ENCODE data around the gene SWT1. TPM values are rescaled to one million over a fixed set of nuclear protein-coding genes. Genes with fewer than 3 reads are reported as not detected.

Gene SWT1
- total and polyA plus RNA-seq, 9 of the 15 experiments (the other 6 are each of a cell fraction or from before 2014, with no cell fraction given) = 1.5 to 3.4 (median 2.3) TPM

DNA sequence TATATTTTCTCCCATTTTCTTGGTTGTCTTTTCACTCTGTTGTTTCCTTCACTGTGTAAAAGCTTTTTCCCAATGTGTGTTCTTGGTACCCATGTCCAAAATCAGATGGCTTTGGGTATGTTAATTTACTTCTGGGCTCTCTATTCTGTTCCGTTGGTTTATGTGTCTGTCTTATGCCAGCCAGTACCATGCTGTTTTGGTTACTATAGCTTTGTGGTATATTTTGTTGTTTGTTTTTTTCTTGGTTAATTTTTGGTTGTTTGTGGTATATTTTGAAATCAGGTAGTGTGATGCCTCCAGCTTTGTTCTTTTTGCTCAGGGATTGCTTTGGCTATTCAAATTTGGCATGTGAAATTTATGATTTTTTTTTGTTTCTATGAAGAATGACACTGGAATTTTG is 67.2 kb downstream of the SWT1 start (continued):
- TF ChIP-seq, protein P1, sequence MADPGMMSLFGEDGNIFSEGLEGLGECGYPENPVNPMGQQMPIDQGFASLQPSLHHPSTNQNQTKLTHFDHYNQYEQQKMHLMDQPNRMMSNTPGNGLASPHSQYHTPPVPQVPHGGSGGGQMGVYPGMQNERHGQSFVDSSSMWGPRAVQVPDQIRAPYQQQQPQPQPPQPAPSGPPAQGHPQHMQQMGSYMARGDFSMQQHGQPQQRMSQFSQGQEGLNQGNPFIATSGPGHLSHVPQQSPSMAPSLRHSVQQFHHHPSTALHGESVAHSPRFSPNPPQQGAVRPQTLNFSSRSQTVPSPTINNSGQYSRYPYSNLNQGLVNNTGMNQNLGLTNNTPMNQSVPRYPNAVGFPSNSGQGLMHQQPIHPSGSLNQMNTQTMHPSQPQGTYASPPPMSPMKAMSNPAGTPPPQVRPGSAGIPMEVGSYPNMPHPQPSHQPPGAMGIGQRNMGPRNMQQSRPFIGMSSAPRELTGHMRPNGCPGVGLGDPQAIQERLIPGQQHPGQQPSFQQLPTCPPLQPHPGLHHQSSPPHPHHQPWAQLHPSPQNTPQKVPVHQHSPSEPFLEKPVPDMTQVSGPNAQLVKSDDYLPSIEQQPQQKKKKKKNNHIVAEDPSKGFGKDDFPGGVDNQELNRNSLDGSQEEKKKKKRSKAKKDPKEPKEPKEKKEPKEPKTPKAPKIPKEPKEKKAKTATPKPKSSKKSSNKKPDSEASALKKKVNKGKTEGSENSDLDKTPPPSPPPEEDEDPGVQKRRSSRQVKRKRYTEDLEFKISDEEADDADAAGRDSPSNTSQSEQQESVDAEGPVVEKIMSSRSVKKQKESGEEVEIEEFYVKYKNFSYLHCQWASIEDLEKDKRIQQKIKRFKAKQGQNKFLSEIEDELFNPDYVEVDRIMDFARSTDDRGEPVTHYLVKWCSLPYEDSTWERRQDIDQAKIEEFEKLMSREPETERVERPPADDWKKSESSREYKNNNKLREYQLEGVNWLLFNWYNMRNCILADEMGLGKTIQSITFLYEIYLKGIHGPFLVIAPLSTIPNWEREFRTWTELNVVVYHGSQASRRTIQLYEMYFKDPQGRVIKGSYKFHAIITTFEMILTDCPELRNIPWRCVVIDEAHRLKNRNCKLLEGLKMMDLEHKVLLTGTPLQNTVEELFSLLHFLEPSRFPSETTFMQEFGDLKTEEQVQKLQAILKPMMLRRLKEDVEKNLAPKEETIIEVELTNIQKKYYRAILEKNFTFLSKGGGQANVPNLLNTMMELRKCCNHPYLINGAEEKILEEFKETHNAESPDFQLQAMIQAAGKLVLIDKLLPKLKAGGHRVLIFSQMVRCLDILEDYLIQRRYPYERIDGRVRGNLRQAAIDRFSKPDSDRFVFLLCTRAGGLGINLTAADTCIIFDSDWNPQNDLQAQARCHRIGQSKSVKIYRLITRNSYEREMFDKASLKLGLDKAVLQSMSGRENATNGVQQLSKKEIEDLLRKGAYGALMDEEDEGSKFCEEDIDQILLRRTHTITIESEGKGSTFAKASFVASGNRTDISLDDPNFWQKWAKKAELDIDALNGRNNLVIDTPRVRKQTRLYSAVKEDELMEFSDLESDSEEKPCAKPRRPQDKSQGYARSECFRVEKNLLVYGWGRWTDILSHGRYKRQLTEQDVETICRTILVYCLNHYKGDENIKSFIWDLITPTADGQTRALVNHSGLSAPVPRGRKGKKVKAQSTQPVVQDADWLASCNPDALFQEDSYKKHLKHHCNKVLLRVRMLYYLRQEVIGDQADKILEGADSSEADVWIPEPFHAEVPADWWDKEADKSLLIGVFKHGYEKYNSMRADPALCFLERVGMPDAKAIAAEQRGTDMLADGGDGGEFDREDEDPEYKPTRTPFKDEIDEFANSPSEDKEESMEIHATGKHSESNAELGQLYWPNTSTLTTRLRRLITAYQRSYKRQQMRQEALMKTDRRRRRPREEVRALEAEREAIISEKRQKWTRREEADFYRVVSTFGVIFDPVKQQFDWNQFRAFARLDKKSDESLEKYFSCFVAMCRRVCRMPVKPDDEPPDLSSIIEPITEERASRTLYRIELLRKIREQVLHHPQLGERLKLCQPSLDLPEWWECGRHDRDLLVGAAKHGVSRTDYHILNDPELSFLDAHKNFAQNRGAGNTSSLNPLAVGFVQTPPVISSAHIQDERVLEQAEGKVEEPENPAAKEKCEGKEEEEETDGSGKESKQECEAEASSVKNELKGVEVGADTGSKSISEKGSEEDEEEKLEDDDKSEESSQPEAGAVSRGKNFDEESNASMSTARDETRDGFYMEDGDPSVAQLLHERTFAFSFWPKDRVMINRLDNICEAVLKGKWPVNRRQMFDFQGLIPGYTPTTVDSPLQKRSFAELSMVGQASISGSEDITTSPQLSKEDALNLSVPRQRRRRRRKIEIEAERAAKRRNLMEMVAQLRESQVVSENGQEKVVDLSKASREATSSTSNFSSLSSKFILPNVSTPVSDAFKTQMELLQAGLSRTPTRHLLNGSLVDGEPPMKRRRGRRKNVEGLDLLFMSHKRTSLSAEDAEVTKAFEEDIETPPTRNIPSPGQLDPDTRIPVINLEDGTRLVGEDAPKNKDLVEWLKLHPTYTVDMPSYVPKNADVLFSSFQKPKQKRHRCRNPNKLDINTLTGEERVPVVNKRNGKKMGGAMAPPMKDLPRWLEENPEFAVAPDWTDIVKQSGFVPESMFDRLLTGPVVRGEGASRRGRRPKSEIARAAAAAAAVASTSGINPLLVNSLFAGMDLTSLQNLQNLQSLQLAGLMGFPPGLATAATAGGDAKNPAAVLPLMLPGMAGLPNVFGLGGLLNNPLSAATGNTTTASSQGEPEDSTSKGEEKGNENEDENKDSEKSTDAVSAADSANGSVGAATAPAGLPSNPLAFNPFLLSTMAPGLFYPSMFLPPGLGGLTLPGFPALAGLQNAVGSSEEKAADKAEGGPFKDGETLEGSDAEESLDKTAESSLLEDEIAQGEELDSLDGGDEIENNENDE (IDR thresholded peaks at IDR 0.05; ENCODE audit: low read depth, low read length) = no peak
